T-helper 2 cell treated with Interferon-gamma antibody and Interleukin-4, amounts not matched to agents 100 ng/mL and 5 ng/mL, for 36 hours (primary cell): ENCODE data around the gene SGMS1. TPM values are rescaled to one million over a fixed set of nuclear protein-coding genes. Genes with fewer than 3 reads are reported as not detected.
"Not testable (repeated sequence)": the region's sequence is repeated elsewhere in the genome, so short reads cannot be mapped to it uniquely, and the experiment has no call there.

Experiments used
- intact Hi-C: fragments of 100-400 bp; cut with micrococcal nuclease; formaldehyde crosslinking; loops from one replicate; pipeline ENCODE4 v1.15.1; 2023
- total RNA-seq: library from RNA; stranded (reverse); gene quantifications from 2 replicates; pipeline ENCODE4 v1.2.3, GENCODE V29; 2022

SGMS1 gene
- total RNA-seq, 1 donor from 2014 or later, result 24.1 TPM

GRCh38 chr10:50280049-50280841, 343.5 kb downstream of the SGMS1 start:
- intact Hi-C loops, result no loop called here

GRCh38 chr10:50279489-50279888, 344.3 kb downstream of the SGMS1 start:
- intact Hi-C loops, result no loop called here

- intact Hi-C loops, result no loop called here
Observed at GRCh38 chr10:50275650-50276235, 348.0 kb downstream of the SGMS1 start.

- intact Hi-C loops, result no loop called here
Observed at GRCh38 chr10:50272531-50272930, 351.2 kb downstream of the SGMS1 start.

GRCh38 chr10:50271564-50272250, 352.0 kb downstream of the SGMS1 start:
- intact Hi-C loops, result no loop called here

GRCh38 chr10:50267877-50268276, 355.9 kb downstream of the SGMS1 start:
- intact Hi-C loops, result not testable (repeated sequence)

GRCh38 chr10:50262625-50263024, 361.1 kb downstream of the SGMS1 start:
- intact Hi-C loops, result loop anchor here (5.0 kb wide), 1 partner anchor 375 kb away; no protein-coding TSS in a partner anchor

- intact Hi-C loops, result loop anchor here (5.0 kb wide), 1 partner anchor 376 kb away; no protein-coding TSS in a partner anchor
Observed at GRCh38 chr10:50260791-50261281, 362.9 kb downstream of the SGMS1 start.

Other genes starting within 250 kb of the SGMS1 start
- 2.1 and 2.2 TPM in 2 replicates for gene ASAH2B, start 116.0 kb upstream of the SGMS1 start, total RNA-seq